Measurements from ENCODE around the gene MAT1A. TPM values are rescaled to one million over a fixed set of nuclear protein-coding genes. Genes with fewer than 3 reads are reported as not detected.

Gene MAT1A
- total and polyA plus RNA-seq, 2 experiments from 2014 or later = 0.97 to 8.0 TPM

- Mint-ChIP-seq H3K36me3 (ENCODE audit: low read depth) (peaks cover 3% of the 10 kb centered on the region; the same call in 1 of the 3 replicates), H3K4me1 (peaks cover 10% of the 10 kb centered on the region), H3K27me3 (ENCODE audit: insufficient read depth, low read depth, poor library complexity) (peaks cover 10% of the 10 kb centered on the region), H3K9me3 (no peaks in the 10 kb centered on the region), H3K27ac (no peak overlapping the region), H3K4me3 (no peak overlapping the region)
- no peak for DNase-seq (ENCODE audit: low spot score)
- no peaks in the 10 kb centered on the region for H4K20me1 ChIP-seq (replicated peaks; ENCODE audit: insufficient read depth)
- 0 out of 2 replicates have a peak, but pooled peaks cover 5% of the 10 kb centered on the region for H3K4me1 ChIP-seq (ENCODE audit: insufficient read depth)
- no peak overlapping the region for H3K4me3 ChIP-seq
- H3F3A ChIP-seq (replicated peaks; ENCODE audit: low read depth) = no peaks in the 10 kb centered on the region
- no peaks in the 10 kb centered on the region for H3K9me2 ChIP-seq (ENCODE audit: insufficient read depth)
- H3K27ac ChIP-seq (ENCODE audit: low read depth) = no peak overlapping the region
- TF ChIP-seq POLR2AphosphoS5 (IDR thresholded peaks at IDR 0.05; ENCODE audit: low read depth) (no peak), NANOG (IDR thresholded peaks at IDR 0.05; ENCODE audit: borderline replicate concordance) (no peak), EZH2 (IDR thresholded peaks at IDR 0.05; ENCODE audit: low read depth, unreplicated experiment) (no peak), ZNF114 (CRISPR knock-in tag; IDR thresholded peaks at IDR 0.05) (no peak), CTCF (conservative IDR thresholded peaks at IDR 0.05; ENCODE audit: low read depth in 2 of 2) (no peak), CREB1 (CRISPR knock-in tag; IDR thresholded peaks at IDR 0.05; ENCODE audit: low read depth) (no peak), ZNF331 (CRISPR knock-in tag; IDR thresholded peaks at IDR 0.05; ENCODE audit: low read depth) (no peak), STAT1 (IDR thresholded peaks at IDR 0.05; ENCODE audit: unreplicated experiment) (no peak), JUNB (IDR thresholded peaks at IDR 0.05; ENCODE audit: unreplicated experiment) (no peak), REST (IDR thresholded peaks at IDR 0.05; ENCODE audit: unreplicated experiment) (no peak), EZH2phosphoT487 (IDR thresholded peaks at IDR 0.05; ENCODE audit: unreplicated experiment) (no peak), ETS1 (IDR thresholded peaks at IDR 0.05) (no peak), ZNF462 (CRISPR knock-in tag; IDR thresholded peaks at IDR 0.05) (no peak)
- H2AFZ ChIP-seq = no peak overlapping the region
- H3K79me2 ChIP-seq (replicated peaks; ENCODE audit: insufficient read depth) = no peaks in the 10 kb centered on the region
- H3K36me3 ChIP-seq (ENCODE audit: insufficient read depth) = no peaks in the 10 kb centered on the region
- no peak for ATAC-seq
- H3K27me3 ChIP-seq (ENCODE audit: insufficient read depth) = no peaks in the 10 kb centered on the region
- no peak overlapping the region for H3K4me2 ChIP-seq
Measured at GRCh38 chr10:80278480-80278879, 11.0 kb downstream of the MAT1A start.
